Memory B cell (primary cell): ENCODE results near the gene TP53BP1.
"Not testable (repeated sequence)": the region's sequence is repeated elsewhere in the genome, so short reads cannot be mapped to it uniquely, and the experiment has no call there.

Experiments
- ATAC-seq: fragments of 150-1000 bp; cut with Tn5 transposase; 2 replicates; pipeline ENCODE4 v1.10.0; 2021; ENCODE audit warnings: low read depth, mild to moderate bottlenecking, moderate library complexity
- DNase-seq, 2 donors: peaks; one replicate each; pipeline ENCODE4 v3.0.0; 2022; ENCODE audit warnings: low spot score in 2 of 2
- H3K27ac Mint-ChIP-seq: one replicate; pipeline ENCODE4 v1.8.0; 2022; ENCODE audit warnings: mild to moderate bottlenecking, moderate library complexity, mixed read lengths
- H3K27me3 Mint-ChIP-seq: one replicate; pipeline ENCODE4 v1.8.0; 2022; ENCODE audit warnings: mixed read lengths
- H3K36me3 Mint-ChIP-seq: one replicate; pipeline ENCODE4 v1.8.0; 2022; ENCODE audit warnings: mild to moderate bottlenecking, mixed read lengths
- H3K4me1 Mint-ChIP-seq: one replicate; pipeline ENCODE4 v1.8.0; 2022; ENCODE audit warnings: mixed read lengths
- H3K4me3 Mint-ChIP-seq: one replicate; pipeline ENCODE4 v1.8.0; 2022; ENCODE audit warnings: mild to moderate bottlenecking, moderate library complexity, mixed read lengths
- H3K9me3 Mint-ChIP-seq: one replicate; pipeline ENCODE4 v1.8.0; 2022; ENCODE audit warnings: mixed read lengths

TP53BP1 gene, protein sequence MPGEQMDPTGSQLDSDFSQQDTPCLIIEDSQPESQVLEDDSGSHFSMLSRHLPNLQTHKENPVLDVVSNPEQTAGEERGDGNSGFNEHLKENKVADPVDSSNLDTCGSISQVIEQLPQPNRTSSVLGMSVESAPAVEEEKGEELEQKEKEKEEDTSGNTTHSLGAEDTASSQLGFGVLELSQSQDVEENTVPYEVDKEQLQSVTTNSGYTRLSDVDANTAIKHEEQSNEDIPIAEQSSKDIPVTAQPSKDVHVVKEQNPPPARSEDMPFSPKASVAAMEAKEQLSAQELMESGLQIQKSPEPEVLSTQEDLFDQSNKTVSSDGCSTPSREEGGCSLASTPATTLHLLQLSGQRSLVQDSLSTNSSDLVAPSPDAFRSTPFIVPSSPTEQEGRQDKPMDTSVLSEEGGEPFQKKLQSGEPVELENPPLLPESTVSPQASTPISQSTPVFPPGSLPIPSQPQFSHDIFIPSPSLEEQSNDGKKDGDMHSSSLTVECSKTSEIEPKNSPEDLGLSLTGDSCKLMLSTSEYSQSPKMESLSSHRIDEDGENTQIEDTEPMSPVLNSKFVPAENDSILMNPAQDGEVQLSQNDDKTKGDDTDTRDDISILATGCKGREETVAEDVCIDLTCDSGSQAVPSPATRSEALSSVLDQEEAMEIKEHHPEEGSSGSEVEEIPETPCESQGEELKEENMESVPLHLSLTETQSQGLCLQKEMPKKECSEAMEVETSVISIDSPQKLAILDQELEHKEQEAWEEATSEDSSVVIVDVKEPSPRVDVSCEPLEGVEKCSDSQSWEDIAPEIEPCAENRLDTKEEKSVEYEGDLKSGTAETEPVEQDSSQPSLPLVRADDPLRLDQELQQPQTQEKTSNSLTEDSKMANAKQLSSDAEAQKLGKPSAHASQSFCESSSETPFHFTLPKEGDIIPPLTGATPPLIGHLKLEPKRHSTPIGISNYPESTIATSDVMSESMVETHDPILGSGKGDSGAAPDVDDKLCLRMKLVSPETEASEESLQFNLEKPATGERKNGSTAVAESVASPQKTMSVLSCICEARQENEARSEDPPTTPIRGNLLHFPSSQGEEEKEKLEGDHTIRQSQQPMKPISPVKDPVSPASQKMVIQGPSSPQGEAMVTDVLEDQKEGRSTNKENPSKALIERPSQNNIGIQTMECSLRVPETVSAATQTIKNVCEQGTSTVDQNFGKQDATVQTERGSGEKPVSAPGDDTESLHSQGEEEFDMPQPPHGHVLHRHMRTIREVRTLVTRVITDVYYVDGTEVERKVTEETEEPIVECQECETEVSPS (N-terminal part only)

DNA sequence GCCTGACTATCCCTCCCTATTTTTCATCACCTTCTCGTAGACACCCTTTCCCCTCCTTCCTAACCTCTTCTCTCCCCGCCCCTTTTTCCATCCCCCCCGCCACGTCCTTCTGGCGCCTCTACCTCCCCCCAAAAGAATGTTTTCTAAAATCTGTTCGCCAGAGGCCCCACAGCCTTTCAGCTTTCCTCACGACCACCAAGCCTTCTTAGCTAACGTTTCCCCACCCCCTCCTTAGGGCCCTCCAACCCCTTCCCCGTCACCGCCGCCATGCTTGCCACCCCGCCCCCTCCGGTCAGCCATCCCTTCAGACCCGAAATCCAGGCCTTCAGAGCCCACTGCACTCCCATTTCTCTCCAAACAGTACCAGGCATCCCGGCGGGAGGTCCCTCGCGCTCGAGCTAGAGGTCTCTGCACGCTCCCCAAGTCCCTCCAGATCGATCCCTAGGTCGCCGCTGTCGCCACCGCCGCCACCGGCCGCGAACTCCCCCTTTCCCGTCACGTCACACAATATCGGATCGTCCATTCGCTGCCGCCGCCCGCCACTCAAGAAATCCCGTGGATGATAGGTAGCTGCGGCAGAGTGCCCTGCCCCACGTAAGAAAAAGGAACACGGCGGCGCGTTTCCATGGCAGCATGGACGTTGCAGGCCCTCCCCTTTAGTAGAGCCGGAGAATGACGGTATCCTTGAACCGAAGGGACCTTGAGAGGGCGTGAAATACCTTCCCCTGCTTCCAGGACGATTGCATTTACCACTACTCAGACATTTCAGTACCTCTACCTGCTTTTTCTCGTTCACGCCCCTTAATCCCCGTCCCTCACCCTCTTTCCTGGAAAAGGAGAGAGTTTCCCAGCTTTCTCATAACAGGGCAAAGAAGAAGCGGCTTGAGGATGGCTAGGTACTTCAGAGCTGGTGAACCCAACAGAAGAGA is at the start of gene TP53BP1:
TSS of gene TP53BP1 (minus strand) at position 484 of the 929 bp plus-strand sequence. CDS start at position 371, 113 bp downstream.
- H3K4me3 Mint-ChIP-seq: peak within 1 kb of the TSS; percentile 94
- H3K27me3 Mint-ChIP-seq: no peaks in the 10 kb centered on the region
- peaks cover 13% of the 10 kb centered on the region for H3K4me1 Mint-ChIP-seq
- DNase-seq (peak; percentile 87 to 93), ATAC-seq (peak; percentile 97)
- H3K9me3 Mint-ChIP-seq: no peaks in the 10 kb centered on the region
- peak within 1 kb of the TSS; percentile 97 for H3K27ac Mint-ChIP-seq
- peaks cover 14% of the 10 kb centered on the region for H3K36me3 Mint-ChIP-seq

DNA sequence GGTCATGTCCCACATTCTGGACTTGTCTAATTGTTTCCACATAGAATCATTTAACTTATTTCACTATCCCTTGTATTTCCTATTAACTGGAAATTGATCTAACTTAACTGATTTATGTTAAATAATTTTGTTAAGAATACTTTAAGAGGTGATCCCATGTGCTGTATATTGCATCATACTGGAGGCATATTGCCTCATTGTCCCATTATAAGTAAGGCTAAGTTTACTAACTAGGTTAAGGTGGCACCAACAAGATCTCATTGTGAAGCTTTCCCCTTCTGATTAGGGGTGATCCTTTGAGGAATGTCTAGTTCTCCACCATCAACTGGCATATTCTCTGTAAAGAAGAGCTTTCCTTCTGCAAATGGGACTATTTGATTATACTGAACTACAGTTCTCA is 48.8 kb upstream of the TP53BP1 start:
- Mint-ChIP-seq H3K4me3 (no peak overlapping the region), H3K36me3 (peaks cover 12% of the 10 kb centered on the region), H3K9me3 (no peaks in the 10 kb centered on the region), H3K27me3 (no peaks in the 10 kb centered on the region), H3K27ac (no peak overlapping the region), H3K4me1 (no peaks in the 10 kb centered on the region)
- no peak for DNase-seq
- no peak for ATAC-seq

DNA sequence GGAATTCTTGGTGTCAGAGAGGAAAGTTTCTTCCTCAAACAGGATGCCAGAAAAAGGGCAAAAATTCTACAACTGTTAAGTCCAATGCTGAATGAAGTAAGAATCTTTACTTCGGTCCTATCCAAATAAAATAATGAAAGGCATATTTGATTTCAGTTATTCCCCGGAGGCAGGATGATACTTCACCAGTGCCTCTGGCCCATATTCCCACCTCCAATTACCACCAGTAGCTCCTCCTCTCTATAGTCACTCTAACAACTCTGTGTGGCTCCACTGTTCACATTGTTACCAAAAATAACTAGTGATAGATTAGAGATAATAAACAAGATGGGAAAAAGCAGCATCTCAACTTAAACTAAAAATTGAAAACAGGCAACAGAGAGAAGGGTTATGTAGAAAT is 45.1 kb upstream of the TP53BP1 start:
- no peak overlapping the region for H3K4me3 Mint-ChIP-seq
- no peaks in the 10 kb centered on the region for H3K9me3 Mint-ChIP-seq
- H3K36me3 Mint-ChIP-seq: peaks cover 24% of the 10 kb centered on the region
- ATAC-seq (no peak), DNase-seq (no peak)
- H3K27me3 Mint-ChIP-seq: no peaks in the 10 kb centered on the region
- H3K27ac Mint-ChIP-seq: no peak overlapping the region
- no peaks in the 10 kb centered on the region for H3K4me1 Mint-ChIP-seq

DNA sequence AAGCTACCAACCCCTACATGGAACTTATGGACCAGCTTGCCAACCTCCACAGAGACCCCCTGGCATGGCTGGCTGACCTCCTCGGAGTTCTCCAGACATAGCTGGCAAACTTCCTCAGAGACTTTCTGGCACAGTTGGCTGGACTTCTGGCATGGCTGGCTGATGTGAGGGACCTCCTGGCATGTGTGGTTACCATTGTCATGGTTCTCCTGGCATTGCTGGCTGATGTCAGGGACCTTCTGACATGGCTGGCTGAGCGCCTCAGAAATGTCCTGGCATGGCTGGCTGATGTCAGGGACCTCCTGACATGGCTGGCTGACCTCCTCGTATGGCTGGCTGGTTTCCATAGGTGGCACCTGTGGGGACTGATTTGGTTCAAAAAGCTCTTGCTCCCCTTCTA is 41.9 kb upstream of the TP53BP1 start:
- no peak overlapping the region for H3K27ac Mint-ChIP-seq
- H3K4me3 Mint-ChIP-seq: no peak overlapping the region
- H3K36me3 Mint-ChIP-seq: peaks cover 24% of the 10 kb centered on the region
- no peaks in the 10 kb centered on the region for H3K9me3 Mint-ChIP-seq
- H3K4me1 Mint-ChIP-seq: no peaks in the 10 kb centered on the region
- no peaks in the 10 kb centered on the region for H3K27me3 Mint-ChIP-seq
- ATAC-seq (no peak), DNase-seq (no peak)

DNA sequence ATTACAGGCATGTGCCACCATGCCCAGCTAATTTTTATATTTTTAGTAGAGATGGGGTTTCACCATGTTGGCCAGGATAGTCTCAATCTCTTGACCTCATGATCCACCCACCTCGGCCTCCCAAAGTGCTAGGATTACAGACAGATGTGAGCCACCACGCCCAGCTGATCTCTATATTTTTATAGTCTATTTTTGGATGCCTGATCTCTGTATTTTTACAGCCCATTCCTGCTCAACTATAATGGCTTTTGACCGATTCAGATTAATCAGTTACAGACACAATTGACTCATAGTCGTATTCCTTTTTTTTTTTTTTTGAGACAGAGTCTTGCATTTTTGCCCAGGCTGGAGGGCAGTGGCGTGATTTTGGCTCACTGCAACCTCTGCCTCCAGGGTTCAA is 39.9 kb upstream of the TP53BP1 start:
- H3K9me3 Mint-ChIP-seq, H3K27ac Mint-ChIP-seq, H3K4me1 Mint-ChIP-seq, H3K4me3 Mint-ChIP-seq, H3K27me3 Mint-ChIP-seq, DNase-seq, ATAC-seq: not testable (repeated sequence)
- peaks cover 16% of the 10 kb centered on the region for H3K36me3 Mint-ChIP-seq

DNA sequence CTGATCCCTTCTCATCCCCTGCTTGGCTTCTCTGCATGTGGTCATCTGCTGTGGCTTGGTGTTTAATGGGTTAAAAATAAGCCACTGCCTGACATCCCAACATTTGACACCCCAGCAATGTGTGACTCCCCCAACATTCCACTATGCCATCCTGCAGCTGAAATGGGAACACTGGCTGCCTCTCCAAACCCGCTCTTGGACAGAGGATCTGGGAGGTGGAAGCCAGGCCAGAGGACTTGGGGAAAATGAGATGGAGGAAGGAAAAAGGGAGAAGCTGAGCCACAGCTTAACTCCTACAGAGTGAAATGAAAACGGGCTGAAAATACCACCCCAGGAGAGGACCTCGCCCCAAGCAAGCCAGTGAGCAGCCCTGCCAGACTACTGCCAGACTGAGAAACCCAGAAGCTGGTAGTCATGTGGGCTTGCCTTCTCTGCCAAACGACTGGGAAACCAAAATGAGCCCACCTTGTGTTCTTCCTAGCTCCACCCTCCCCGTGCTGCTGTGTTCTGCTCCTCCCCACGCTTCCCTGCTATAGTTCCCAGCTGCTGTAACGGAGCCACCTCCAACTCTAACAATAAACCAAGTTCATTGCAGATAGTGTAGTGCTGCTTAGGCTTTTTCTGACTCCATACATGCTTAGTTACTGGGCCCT is 38.2 kb upstream of the TP53BP1 start:
- Mint-ChIP-seq H3K4me1 (no peaks in the 10 kb centered on the region), H3K9me3 (no peaks in the 10 kb centered on the region), H3K36me3 (peaks cover 12% of the 10 kb centered on the region), H3K27me3 (no peaks in the 10 kb centered on the region), H3K27ac (no peak overlapping the region), H3K4me3 (no peak overlapping the region)
- no peak for DNase-seq
- no peak for ATAC-seq

DNA sequence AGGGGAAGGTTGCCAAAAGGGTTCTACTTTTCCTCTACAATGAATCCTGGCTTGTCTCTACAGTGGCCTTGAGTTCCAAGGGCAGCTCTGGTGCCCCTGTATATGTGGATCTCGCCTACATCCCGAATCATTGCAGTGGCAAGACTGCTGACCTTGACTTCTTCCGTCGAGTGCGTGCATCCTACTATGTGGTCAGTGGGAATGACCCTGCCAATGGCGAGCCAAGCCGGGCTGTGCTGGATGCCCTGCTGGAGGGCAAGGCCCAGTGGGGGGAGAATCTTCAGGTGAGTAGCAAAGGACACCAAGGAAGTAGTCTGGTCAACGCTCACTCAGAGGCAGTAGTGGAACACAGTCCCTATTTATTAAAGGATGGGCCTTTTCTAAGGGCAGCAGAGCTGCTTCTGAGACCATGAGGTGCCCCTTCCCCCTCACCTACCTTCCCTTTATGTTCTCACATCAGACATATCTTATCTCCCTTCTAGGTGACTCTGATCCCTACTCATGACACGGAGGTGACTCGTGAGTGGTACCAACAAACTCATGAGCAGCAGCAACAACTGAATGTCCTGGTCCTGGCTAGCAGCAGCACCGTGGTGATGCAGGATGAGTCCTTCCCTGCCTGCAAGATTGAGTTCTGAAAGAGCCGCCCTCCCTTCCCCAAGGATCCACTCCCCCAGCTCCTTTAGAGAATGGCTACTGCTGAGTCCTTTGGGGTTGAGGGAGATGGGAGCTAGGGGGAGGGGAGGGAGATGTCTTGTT is 36.8 kb upstream of the TP53BP1 start:
- Mint-ChIP-seq H3K4me1 (peaks cover 4% of the 10 kb centered on the region), H3K27ac (no peak overlapping the region), H3K9me3 (no peaks in the 10 kb centered on the region), H3K27me3 (no peaks in the 10 kb centered on the region), H3K36me3 (peaks cover 8% of the 10 kb centered on the region), H3K4me3 (no peak overlapping the region)
- no peak for DNase-seq
- no peak for ATAC-seq

DNA sequence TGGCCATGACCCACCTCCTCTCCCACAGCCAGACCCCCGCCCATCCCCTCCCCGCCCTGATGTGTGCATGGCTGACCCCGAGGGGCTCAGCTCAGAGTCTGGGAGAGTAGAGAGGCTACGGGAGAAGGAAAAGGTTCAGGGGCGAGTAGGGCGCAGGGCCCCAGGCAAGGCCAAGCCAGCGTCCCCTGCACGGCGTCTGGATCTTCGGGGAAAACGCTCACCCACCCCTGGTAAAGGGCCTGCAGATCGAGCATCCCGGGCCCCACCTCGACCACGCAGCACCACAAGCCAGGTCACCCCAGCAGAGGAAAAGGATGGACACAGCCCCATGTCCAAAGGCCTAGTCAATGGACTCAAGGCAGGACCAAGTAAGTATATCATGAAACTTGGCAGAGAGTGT is 36.2 kb upstream of the TP53BP1 start:
- H3K4me3 Mint-ChIP-seq: no peak overlapping the region
- DNase-seq (no peak), ATAC-seq (no peak)
- no peaks in the 10 kb centered on the region for H3K27me3 Mint-ChIP-seq
- H3K27ac Mint-ChIP-seq: no peak overlapping the region
- H3K4me1 Mint-ChIP-seq: peaks cover 4% of the 10 kb centered on the region
- H3K36me3 Mint-ChIP-seq: peaks cover 8% of the 10 kb centered on the region
- no peaks in the 10 kb centered on the region for H3K9me3 Mint-ChIP-seq

DNA sequence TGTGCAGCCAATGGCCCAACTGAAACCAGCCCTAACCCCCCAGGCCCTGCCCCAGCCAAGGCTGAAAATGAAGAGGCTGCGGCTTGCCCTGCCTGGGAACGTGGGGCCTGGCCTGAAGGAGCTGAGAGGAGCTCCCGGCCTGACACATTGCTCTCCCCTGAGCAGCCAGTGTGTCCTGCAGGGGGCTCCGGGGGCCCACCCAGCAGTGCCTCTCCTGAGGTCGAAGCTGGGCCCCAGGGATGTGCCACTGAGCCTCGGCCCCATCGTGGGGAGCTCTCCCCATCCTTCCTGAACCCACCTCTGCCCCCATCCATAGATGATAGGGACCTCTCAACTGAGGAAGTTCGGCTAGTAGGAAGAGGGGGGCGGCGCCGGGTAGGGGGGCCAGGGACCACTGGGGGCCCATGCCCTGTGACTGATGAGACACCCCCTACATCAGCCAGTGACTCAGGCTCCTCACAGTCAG is 35.6 kb upstream of the TP53BP1 start:
- Mint-ChIP-seq H3K36me3 (peaks cover 2% of the 10 kb centered on the region), H3K4me3 (no peak overlapping the region), H3K4me1 (peaks cover 4% of the 10 kb centered on the region), H3K27me3 (no peaks in the 10 kb centered on the region), H3K27ac (no peak overlapping the region), H3K9me3 (no peaks in the 10 kb centered on the region)
- DNase-seq: no peak
- ATAC-seq: no peak

DNA sequence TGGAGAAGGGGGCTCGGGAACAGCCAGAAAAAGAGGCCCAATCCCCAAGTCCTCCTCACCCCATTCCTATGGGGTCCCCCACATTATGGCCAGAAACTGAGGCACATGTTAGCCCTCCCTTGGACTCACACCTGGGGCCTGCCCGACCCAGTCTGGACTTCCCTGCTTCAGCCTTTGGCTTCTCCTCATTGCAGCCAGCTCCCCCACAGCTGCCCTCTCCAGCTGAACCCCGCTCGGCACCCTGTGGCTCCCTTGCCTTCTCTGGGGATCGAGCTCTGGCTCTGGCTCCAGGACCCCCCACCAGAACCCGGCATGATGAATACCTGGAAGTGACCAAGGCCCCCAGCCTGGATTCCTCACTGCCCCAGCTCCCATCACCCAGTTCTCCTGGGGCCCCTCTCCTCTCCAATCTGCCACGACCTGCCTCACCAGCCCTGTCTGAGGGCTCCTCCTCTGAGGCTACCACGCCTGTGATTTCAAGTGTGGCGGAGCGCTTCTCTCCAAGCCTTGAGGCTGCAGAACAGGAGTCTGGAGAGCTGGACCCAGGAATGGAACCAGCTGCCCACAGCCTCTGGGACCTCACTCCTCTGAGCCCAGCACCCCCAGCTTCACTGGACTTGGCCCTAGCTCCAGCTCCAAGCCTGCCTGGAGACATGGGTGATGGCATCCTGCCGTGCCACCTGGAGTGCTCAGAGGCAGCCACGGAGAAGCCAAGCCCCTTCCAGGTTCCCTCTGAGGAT is 35.0 kb upstream of the TP53BP1 start:
- Mint-ChIP-seq H3K4me1 (peaks cover 4% of the 10 kb centered on the region), H3K36me3 (no peaks in the 10 kb centered on the region), H3K4me3 (no peak overlapping the region), H3K27ac (no peak overlapping the region), H3K27me3 (no peaks in the 10 kb centered on the region), H3K9me3 (no peaks in the 10 kb centered on the region)
- ATAC-seq: no peak
- DNase-seq: no peak

DNA sequence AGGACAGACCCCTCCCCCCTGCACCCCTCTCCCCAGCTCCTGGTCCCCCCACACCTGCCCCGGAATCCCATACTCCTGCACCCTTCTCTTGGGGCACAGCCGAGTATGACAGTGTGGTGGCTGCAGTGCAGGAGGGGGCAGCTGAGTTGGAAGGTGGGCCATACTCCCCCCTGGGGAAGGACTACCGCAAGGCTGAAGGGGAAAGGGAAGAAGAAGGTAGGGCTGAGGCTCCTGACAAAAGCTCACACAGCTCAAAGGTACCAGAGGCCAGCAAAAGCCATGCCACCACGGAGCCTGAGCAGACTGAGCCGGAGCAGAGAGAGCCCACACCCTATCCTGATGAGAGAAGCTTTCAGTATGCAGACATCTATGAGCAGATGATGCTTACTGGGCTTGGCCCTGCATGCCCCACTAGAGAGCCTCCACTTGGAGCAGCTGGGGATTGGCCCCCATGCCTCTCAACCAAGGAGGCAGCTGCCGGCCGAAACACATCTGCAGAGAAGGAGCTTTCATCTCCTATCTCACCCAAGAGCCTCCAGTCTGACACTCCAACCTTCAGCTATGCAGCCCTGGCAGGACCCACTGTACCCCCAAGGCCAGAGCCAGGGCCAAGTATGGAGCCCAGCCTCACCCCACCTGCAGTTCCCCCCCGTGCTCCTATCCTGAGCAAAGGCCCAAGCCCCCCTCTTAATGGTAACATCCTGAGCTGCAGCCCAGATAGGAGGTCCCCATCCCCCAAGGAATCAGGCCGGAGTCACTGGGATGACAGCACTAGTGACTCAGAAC is 34.3 kb upstream of the TP53BP1 start:
- Mint-ChIP-seq H3K9me3 (no peaks in the 10 kb centered on the region), H3K27me3 (peaks cover 4% of the 10 kb centered on the region), H3K4me3 (no peak overlapping the region), H3K27ac (no peak overlapping the region), H3K36me3 (no peaks in the 10 kb centered on the region), H3K4me1 (peaks cover 4% of the 10 kb centered on the region)
- DNase-seq: no peak
- ATAC-seq: no peak
